ENCODE measurements around the gene GMPPB. TPM values are rescaled to one million over a fixed set of nuclear protein-coding genes. Genes with fewer than 3 reads are reported as not detected.

GMPPB gene
- polyA plus RNA-seq, 6 donors from 2014 or later, result 11.5 to 22.0 (median 14.6) TPM

DNA sequence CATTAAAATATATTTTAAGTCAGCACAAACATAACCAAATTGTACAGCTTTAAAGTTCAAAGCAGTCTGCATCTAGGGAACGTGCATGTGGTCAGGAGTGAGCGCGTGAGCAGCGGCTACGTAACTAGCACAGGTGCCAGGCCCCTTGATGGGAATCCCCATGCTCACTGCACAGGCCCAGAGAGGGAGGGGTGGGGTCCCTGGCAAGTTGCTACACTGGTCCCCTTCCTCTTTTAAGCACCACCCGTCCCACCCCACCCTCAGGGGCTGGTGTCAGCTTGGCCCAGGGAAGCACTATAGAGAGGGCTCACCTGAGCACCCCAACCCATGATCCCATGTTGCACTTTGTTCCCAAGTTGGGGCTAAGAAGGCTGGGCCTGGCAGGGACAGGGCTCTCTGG is 835 bp upstream of the GMPPB start:
- H3K27ac Mint-ChIP-seq, result peak overlapping the region; percentile 100
- H3K9me3 Mint-ChIP-seq, result no peaks in the 10 kb centered on the region
- H3K4me1 Mint-ChIP-seq, result peaks cover 35 to 56% (median 44%) of the 10 kb centered on the region in 3 donors
- DNase-seq (peak; percentile 76), ATAC-seq (ENCODE audit: low read depth in 2 of 2) (peak; percentile 53 to 58)
- peak overlapping the region; percentile 91 to 98 (median 95) for H3K4me3 Mint-ChIP-seq
- H3K27me3 Mint-ChIP-seq, result no peaks in the 10 kb centered on the region
- no peaks in the 10 kb centered on the region for H3K36me3 Mint-ChIP-seq

DNA sequence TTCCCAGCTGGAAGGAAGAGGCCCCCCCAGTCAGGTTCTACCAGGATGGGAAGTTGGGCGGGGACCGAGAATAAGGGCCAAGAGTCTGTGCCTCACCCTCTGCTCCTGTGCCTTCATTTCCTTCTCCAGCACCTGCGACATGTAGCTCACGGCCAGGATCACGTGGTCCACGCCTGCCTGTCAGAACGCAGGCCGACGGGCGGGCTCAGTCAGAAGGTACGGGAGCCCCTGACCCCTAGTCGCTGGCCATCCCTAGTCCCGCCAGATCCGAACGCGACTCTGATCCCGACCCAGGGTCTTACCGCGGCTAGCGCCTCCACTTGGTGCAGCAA is 489 bp downstream of the GMPPB start:
- Mint-ChIP-seq H3K4me3 (peak overlapping the region; percentile 91 to 98 (median 95)), H3K4me1 (peaks cover 45 to 69% (median 57%) of the 10 kb centered on the region in 3 donors), H3K27me3 (no peaks in the 10 kb centered on the region), H3K36me3 (no peaks in the 10 kb centered on the region), H3K27ac (peak overlapping the region; percentile 97 to 100 (median 100)), H3K9me3 (no peaks in the 10 kb centered on the region)
- DNase-seq (peak; percentile 45), ATAC-seq (ENCODE audit: low read depth in 2 of 2) (peak; percentile 4 to 5)

DNA sequence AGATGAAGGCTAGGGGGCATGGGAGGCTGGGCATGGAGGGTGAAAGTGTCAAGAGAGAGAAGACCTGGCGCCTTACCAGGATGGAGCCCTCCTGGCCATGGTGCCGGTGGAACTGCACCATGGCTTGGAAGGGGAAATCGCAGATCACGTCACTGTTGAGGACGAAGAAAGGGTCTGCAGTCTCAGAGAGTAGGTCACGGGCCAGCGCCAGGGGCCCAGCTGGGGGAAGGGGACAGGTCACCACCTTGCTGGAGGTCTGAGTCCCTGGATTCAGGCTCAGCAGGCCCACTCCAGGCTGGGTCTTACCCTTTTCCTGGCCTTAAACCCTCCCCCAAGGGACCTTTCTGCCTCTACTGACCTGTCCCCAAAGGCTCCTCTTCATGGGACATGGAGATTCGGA is 855 bp downstream of the GMPPB start:
- H3K4me3 Mint-ChIP-seq, result peak overlapping the region; percentile 91 to 98 (median 95)
- no peak for ATAC-seq (ENCODE audit: low read depth in 2 of 2)
- peaks cover 45 to 68% (median 57%) of the 10 kb centered on the region in 3 donors for H3K4me1 Mint-ChIP-seq
- H3K27me3 Mint-ChIP-seq, result no peaks in the 10 kb centered on the region
- no peaks in the 10 kb centered on the region for H3K9me3 Mint-ChIP-seq
- DNase-seq, result no peak
- no peaks in the 10 kb centered on the region for H3K36me3 Mint-ChIP-seq
- H3K27ac Mint-ChIP-seq, result peak overlapping the region; percentile 97 to 100 (median 100)

DNA sequence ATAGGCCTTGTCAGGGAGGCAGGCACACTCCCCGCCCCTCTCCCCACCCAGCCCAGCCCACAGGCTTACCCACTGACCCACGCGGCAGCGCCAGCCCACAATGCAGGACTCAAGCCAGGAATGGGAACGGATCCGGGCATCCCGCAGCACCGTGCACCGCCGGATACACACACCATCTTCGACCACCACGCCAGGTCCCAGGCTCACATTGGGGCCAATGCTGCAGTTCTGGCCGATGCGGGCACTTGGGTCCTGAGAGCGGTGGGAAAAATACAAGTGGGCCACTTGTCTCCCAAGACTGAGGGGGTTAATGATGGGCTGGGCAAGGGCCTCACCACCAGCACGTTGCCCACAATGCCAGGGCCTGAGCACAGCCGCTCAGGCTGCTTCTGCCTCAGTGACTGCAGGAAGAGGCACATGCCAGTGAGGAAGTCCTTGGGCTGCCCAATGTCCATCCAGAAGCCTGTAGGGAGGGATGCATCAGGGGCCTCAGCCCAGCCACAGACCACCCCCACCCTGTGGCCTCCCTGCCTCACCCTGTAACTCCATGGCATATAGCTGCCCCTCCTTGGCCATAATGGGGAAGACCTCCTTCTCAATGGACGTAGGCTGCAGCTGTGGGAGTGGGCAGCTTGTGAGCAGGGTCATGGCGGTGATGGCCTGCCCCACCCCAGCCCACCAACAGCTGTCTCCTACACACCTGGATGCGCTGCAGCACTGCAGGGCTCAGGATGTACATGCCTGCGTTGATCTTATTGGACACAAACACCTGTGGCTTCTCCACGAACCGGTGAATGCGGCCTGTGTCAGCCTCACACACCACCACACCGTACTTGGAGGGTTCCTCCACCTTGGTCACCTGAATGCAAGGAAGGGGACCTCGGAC is 1.6 kb downstream of the GMPPB start:
- Mint-ChIP-seq H3K27me3 (no peaks in the 10 kb centered on the region), H3K36me3 (no peaks in the 10 kb centered on the region), H3K27ac (peak overlapping the region in 5 of 6 donors; percentile 59 to 100 (median 97)), H3K4me1 (peaks cover 41 to 60% (median 58%) of the 10 kb centered on the region in 3 donors), H3K4me3 (peak overlapping the region; percentile 74 to 98 (median 95)), H3K9me3 (no peaks in the 10 kb centered on the region)
- DNase-seq (no peak), ATAC-seq (ENCODE audit: low read depth in 2 of 2) (no peak)

DNA sequence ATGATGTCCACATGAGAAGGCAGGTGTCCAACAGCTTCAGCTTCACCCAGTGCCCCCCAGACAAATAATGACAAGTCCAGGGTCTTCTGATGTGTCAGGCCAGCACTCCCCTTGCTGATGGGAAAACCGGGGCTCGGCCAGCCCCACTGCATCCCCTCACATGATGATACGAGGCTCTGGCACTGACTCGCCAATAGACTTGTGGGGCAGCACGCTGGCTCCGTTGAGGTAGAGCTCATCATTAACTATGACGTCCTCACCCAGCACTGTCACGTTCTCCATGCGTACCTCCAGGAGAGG is 2.2 kb downstream of the GMPPB start:
- H3K36me3 Mint-ChIP-seq, result no peaks in the 10 kb centered on the region
- no peaks in the 10 kb centered on the region for H3K27me3 Mint-ChIP-seq
- peak overlapping the region in 5 of 8 donors; percentile 20 to 93 (median 66) for H3K4me3 Mint-ChIP-seq
- ATAC-seq (ENCODE audit: low read depth in 2 of 2) (no peak), DNase-seq (no peak)
- no peaks in the 10 kb centered on the region for H3K9me3 Mint-ChIP-seq
- peaks cover 41 to 60% (median 57%) of the 10 kb centered on the region in 3 donors for H3K4me1 Mint-ChIP-seq
- H3K27ac Mint-ChIP-seq, result peak overlapping the region in 2 of 6 donors; percentile 91 to 100

GRCh38 chr3:49720855-49721595 is 2.7 kb downstream of the GMPPB start:
- DNase-seq (no peak), ATAC-seq (ENCODE audit: low read depth in 2 of 2) (no peak)
- no peaks in the 10 kb centered on the region for H3K27me3 Mint-ChIP-seq
- H3K36me3 Mint-ChIP-seq, result no peaks in the 10 kb centered on the region
- peak overlapping the region in 6 of 8 donors; percentile 2 to 93 (median 50) for H3K4me3 Mint-ChIP-seq
- peak overlapping the region in 4 of 6 donors; percentile 34 to 91 (median 66) for H3K27ac Mint-ChIP-seq
- no peaks in the 10 kb centered on the region for H3K9me3 Mint-ChIP-seq
- peaks cover 41 to 60% (median 57%) of the 10 kb centered on the region in 3 donors for H3K4me1 Mint-ChIP-seq

DNA sequence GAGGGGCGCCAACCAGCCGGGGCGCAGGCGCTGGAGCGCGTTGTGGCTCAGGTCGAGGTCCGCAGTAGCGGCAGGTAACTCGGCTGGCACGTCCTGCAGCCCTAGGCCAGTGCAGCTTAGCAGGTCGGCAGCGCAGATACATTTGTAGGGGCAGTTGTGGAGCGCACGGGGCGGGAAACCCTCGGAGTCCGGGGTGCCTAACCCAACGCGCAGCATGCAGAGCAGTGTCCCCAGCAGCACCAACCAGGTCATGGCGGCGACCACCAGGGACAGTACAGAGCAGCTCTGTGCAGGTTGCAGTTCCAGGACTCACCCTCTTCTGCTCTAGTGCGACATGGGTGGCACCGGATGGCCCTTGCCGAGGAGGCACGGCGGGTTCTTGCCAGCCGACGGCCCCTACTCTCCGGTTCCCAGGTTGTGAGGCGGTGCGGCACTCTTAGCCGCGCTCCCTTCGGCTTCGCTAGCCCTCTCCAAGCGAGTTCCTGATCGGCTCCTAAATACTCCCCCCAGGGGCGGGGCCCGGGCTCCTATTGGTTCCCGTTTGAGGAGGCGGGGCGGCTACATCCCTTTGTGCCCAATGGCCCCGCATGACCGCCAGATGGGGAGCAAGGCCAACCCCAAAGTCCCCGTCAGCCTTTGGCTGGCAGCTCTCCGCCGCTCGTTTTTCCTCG is 4.4 kb downstream of the GMPPB start, which contains the start of gene AMIGO3:
Gene AMIGO3, minus strand, starts transcription at position 471 of the 671 bp plus-strand sequence. Its CDS starts 219 bp downstream, at position 252.
- Mint-ChIP-seq H3K9me3 (no peaks in the 10 kb centered on the region), H3K4me1 (peaks cover 36 to 51% (median 48%) of the 10 kb centered on the region in 3 donors)
- ATAC-seq (ENCODE audit: low read depth in 2 of 2), result peak; percentile 65

DNA sequence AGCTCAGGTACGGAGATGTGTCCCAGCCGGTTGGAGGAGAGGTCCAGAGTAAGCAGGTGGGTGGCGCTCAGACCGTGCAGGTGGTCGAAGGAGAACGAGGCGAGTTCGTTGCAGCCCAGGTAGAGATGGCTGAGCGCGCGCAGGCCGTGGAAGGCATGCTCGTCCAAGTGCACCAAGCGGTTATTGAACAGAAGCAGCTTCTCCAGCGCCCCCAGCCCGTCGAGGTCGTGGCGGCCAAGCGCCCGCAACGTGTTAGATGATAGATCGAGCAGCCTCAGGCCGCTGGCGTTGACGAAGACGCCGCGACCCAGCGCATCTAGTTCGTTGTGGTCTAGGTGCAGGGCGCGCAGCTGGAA is 4.9 kb downstream of the GMPPB start:
- ATAC-seq (ENCODE audit: low read depth in 2 of 2), result no peak
- H3K27ac Mint-ChIP-seq, result peak overlapping the region in 5 of 6 donors; percentile 42 to 99 (median 95)
- H3K4me3 Mint-ChIP-seq, result peak overlapping the region; percentile 86 to 97 (median 95)
- H3K36me3 Mint-ChIP-seq, result no peaks in the 10 kb centered on the region
- DNase-seq, result no peak
- H3K4me1 Mint-ChIP-seq, result peaks cover 36 to 49% (median 43%) of the 10 kb centered on the region in 3 donors
- H3K27me3 Mint-ChIP-seq, result no peaks in the 10 kb centered on the region
- no peaks in the 10 kb centered on the region for H3K9me3 Mint-ChIP-seq

More for the DNA sequence above, 4.4 kb downstream of the GMPPB start, which contains the start of gene AMIGO3:
- no peaks in the 10 kb centered on the region for H3K36me3 Mint-ChIP-seq
- DNase-seq, result peak; percentile 92
- no peaks in the 10 kb centered on the region for H3K27me3 Mint-ChIP-seq
- peak within 1 kb of the TSS; percentile 86 to 97 (median 95) for H3K4me3 Mint-ChIP-seq
- peak within 1 kb of the TSS; percentile 89 to 99 (median 96) for H3K27ac Mint-ChIP-seq

GRCh38 chr3:49717959-49718857 is 5.5 kb downstream of the GMPPB start:
- Mint-ChIP-seq H3K36me3 (no peaks in the 10 kb centered on the region), H3K4me3 (peak overlapping the region; percentile 86 to 97 (median 95)), H3K4me1 (peaks cover 34 to 47% (median 39%) of the 10 kb centered on the region in 3 donors), H3K9me3 (no peaks in the 10 kb centered on the region), H3K27me3 (no peaks in the 10 kb centered on the region), H3K27ac (peak overlapping the region in 2 of 6 donors; percentile 42 to 95)
- ATAC-seq (ENCODE audit: low read depth in 2 of 2), result no peak
- no peak for DNase-seq

DNA sequence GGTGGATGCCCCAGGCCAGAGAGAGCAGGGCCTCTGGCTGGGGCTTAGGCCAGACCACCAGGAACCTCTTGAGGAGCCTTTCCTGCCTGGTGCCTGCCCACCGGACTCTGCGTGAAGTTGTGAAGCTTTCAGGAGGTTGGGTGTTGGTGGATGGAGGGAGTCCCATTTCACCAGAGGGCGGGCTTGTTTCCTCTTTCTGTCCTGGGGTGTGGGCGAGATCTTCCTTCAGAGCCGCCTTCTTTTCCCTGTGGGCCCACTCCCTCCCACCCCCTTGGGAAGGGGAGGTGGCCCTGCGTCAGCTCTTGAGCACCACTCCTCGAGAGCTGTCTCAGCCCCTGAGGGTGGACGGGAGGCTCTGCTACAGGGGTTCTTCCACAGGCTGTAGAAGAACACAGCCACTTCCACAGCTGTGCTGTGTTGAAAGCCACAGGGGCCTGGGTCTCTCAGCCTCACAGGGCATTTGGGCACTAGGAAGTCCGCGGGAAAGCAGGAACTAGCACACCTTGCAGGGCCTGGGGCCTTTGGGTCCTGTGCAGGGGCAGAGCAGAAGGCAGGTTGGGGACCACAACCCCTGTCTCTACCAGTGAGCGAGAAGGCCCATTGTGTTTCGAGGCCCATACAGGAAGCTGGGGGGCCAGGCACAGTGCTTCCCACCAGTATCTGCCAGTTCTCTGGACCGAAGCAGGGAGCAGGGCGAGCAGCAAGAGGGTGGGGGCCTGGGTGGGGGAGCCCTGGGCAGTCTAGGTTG is 6.4 kb downstream of the GMPPB start:
- no peaks in the 10 kb centered on the region for H3K9me3 Mint-ChIP-seq
- DNase-seq (no peak), ATAC-seq (ENCODE audit: low read depth in 2 of 2) (no peak)
- peak overlapping the region in 7 of 8 donors; percentile 5 to 72 (median 47) for H3K4me3 Mint-ChIP-seq
- peak overlapping the region in 1 of 6 donors; percentile 69 for H3K27ac Mint-ChIP-seq
- no peaks in the 10 kb centered on the region for H3K27me3 Mint-ChIP-seq
- H3K4me1 Mint-ChIP-seq, result peaks cover 26 to 39% (median 31%) of the 10 kb centered on the region in 3 donors
- no peaks in the 10 kb centered on the region for H3K36me3 Mint-ChIP-seq

DNA sequence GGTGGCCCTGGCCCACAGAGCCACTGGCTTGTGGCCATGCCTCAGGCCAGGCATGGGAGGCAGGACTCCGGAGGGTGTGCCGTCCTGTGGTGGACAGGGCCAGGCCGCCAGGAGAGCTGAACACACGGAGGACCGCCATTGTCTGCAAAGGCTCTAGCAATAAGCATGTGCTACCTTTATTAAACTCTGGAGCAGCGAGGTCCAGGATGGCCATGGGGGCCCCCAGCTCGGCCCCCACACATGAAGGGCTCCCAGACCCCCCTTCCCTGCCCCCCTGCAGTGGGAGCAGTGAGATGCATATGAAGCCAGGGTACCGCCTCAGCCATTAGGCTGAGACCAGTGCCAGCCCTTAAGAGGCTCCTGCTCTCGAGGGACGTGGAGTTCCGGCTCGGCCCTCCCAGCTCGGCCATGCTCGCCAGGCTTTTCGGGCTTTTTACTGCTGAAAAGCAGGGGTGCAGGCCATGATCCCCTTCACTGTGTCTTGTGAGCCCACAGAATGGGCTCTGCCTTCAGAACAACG is 7.0 kb downstream of the GMPPB start:
- Mint-ChIP-seq H3K9me3 (no peaks in the 10 kb centered on the region), H3K27ac (no peak overlapping the region), H3K4me1 (peaks cover 26 to 37% (median 29%) of the 10 kb centered on the region in 3 donors), H3K36me3 (no peaks in the 10 kb centered on the region), H3K27me3 (no peaks in the 10 kb centered on the region), H3K4me3 (no peak overlapping the region)
- ATAC-seq (ENCODE audit: low read depth in 2 of 2) (no peak), DNase-seq (no peak)

GRCh38 chr3:49716169-49716568 is 7.6 kb downstream of the GMPPB start:
- Mint-ChIP-seq H3K4me1 (peaks cover 25 to 36% (median 26%) of the 10 kb centered on the region in 3 donors), H3K9me3 (no peaks in the 10 kb centered on the region), H3K27ac (peak overlapping the region in 1 of 6 donors; percentile 52), H3K36me3 (no peaks in the 10 kb centered on the region), H3K27me3 (no peaks in the 10 kb centered on the region), H3K4me3 (peak overlapping the region in 1 of 8 donors; percentile 40)
- DNase-seq, result no peak
- ATAC-seq (ENCODE audit: low read depth in 2 of 2), result no peak
